Natural killer cell (primary cell): Measurements from ENCODE around the gene ASB14. TPM values are rescaled to one million over a fixed set of nuclear protein-coding genes. Genes with fewer than 3 reads are reported as not detected.
A peak's percentile ranks its signal among the peaks of the same experiment; 100 is the strongest.

Experiments used
- ATAC-seq, 3 donors: fragments of 150-1000 bp in 2 of 3; fragments of 200-7000 bp in 1 of 3; cut with Tn5 transposase; 1 replicate in 1 of 3; 2 replicates in 2 of 3; pipeline ENCODE4 v1.10.0; 2021; ENCODE audit warnings: mild to moderate bottlenecking in 2 of 3, moderate library complexity in 2 of 3
- DNase-seq, 2 donors: peaks; one replicate each; pipeline versions ENCODE4 v3.0.0 to v3.0.0-alpha.2; 2013 to 2021; ENCODE audit warnings: mixed read lengths in 1 of 2
- H3K27ac ChIP-seq: one replicate; pipeline ENCODE4 v1.5.1; 2013; ENCODE audit warnings: mild to moderate bottlenecking, low read length
- H3K27me3 ChIP-seq: one replicate; pipeline ENCODE4 v1.6.1; 2013; ENCODE audit warnings: low read length; ENCODE audit not compliant: control insufficient read depth, insufficient read depth
- H3K36me3 ChIP-seq: one replicate; pipeline ENCODE4 v1.6.1; 2013; ENCODE audit warnings: low read length; ENCODE audit not compliant: control insufficient read depth, insufficient read depth
- H3K4me1 ChIP-seq: one replicate; pipeline ENCODE4 v1.6.1; 2013; ENCODE audit warnings: low read length; ENCODE audit not compliant: control insufficient read depth, insufficient read depth
- H3K4me3 ChIP-seq: one replicate; pipeline ENCODE4 v1.5.1; 2013; ENCODE audit warnings: low read length
- H3K9me3 ChIP-seq: one replicate; pipeline ENCODE4 v1.6.1; 2013; ENCODE audit warnings: low read length; ENCODE audit not compliant: control insufficient read depth, insufficient read depth
- H3K27ac Mint-ChIP-seq, 2 donors: one replicate each; pipeline ENCODE4 v1.8.0; 2022; ENCODE audit warnings: mild to moderate bottlenecking in 2 of 2, mixed read lengths in 2 of 2, moderate library complexity in 1 of 2
- H3K27me3 Mint-ChIP-seq, 2 donors: one replicate each; pipeline ENCODE4 v1.8.0; 2022; ENCODE audit warnings: low read depth in 2 of 2, mixed read lengths in 2 of 2
- H3K36me3 Mint-ChIP-seq: one replicate; pipeline ENCODE4 v1.8.0; 2022; ENCODE audit warnings: mixed read lengths
- H3K4me1 Mint-ChIP-seq, 2 donors: one replicate each; pipeline ENCODE4 v1.8.0; 2022; ENCODE audit warnings: mixed read lengths in 2 of 2
- H3K4me3 Mint-ChIP-seq: one replicate; pipeline ENCODE4 v1.8.0; 2022; ENCODE audit warnings: mild to moderate bottlenecking, moderate library complexity, mixed read lengths
- H3K9me3 Mint-ChIP-seq, 2 donors: one replicate each; pipeline ENCODE4 v1.8.0; 2022; ENCODE audit warnings: mixed read lengths in 2 of 2
- WGBS: methylation state at CpG from one replicate; pipeline ENCODE4 v1.1.7; 2013; ENCODE audit warnings: missing lambda C conversion rate; ENCODE audit not compliant: insufficient coverage; 5-methylcytosine and 5-hydroxymethylcytosine counted together
- intact Hi-C: fragments of 100-400 bp; cut with micrococcal nuclease; formaldehyde crosslinking; loops from one replicate; pipeline ENCODE4 v1.14.2; 2022
- total RNA-seq, 4 donors: library from RNA; stranded (reverse); fragments of 120-200 nt in 1 of 4; gene quantifications; one replicate each; pipeline versions ENCODE4 v1.2.3 to v1.2.4, GENCODE V29; 2013 to 2022
- TF ChIP-seq, protein P1 (sequence below): fragments of 200-600 bp; IDR thresholded peaks from one replicate; pipeline ENCODE4 v1.8.0; 2022; ENCODE audit warnings: antibody characterized with exemption

Gene ASB14
- total RNA-seq, 3 donors from 2014 or later (not counting 1 experiment from before 2014, with no cell fraction given) = not detected

DNA sequence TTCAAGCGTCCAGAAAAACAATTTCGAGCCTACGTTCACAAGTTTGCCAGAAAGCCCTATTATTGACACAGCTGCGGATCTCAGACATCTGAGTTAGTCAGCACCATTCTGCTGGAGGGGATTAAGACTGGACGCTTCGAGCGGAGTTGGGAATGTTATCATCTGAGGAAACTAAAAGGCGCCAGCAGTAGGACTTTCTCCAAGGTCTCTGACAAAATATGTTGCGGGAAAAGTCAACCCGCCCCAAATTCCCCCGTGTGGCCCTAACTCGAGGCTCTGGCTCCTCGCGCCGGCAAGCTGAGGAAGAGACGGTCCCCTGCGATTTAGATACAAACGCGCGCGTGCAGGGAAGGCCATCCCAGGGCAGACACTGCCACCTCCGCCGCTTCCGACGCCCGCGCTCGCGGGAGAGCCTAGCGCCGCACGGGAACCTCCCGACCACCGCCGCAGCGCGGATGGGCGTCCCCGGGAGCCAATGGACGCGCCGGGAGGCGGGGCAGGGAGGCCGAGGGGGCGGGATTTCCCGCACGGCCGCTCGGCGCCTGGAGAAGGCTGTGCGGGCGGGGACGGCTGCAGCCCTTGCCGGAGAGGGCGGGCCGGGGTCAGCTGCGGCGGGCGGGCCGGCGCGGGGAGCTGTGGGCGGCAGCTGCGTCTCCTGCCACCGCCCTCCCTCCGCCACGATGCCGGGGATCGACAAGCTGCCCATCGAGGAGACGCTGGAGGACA, 65.1 kb downstream of the ASB14 start, which contains the start of gene APPL1:
Gene APPL1, plus strand, starts transcription at position 526 of the 726 bp plus-strand sequence. Its CDS starts 155 bp downstream, at position 681.
- Histone ChIP-seq H3K27me3 (no peaks in the 10 kb centered on the region), H3K36me3 (no peaks in the 10 kb centered on the region), H3K4me1 (peaks cover 12% of the 10 kb centered on the region), H3K4me3 (peak within 1 kb of the TSS; percentile 71), H3K27ac (peak within 1 kb of the TSS; percentile 49), H3K9me3 (no peaks in the 10 kb centered on the region)
- peak; percentile 86 to 93 for DNase-seq
- TF ChIP-seq, protein P1, sequence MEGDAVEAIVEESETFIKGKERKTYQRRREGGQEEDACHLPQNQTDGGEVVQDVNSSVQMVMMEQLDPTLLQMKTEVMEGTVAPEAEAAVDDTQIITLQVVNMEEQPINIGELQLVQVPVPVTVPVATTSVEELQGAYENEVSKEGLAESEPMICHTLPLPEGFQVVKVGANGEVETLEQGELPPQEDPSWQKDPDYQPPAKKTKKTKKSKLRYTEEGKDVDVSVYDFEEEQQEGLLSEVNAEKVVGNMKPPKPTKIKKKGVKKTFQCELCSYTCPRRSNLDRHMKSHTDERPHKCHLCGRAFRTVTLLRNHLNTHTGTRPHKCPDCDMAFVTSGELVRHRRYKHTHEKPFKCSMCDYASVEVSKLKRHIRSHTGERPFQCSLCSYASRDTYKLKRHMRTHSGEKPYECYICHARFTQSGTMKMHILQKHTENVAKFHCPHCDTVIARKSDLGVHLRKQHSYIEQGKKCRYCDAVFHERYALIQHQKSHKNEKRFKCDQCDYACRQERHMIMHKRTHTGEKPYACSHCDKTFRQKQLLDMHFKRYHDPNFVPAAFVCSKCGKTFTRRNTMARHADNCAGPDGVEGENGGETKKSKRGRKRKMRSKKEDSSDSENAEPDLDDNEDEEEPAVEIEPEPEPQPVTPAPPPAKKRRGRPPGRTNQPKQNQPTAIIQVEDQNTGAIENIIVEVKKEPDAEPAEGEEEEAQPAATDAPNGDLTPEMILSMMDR = no peak
- ATAC-seq = peak; percentile 86 to 94 (median 93)
- Mint-ChIP-seq H3K4me3 (peak within 1 kb of the TSS; percentile 92), H3K4me1 (peaks cover 21 to 25% of the 10 kb centered on the region in 2 donors), H3K36me3 (no peaks in the 10 kb centered on the region), H3K27me3 (no peaks in the 10 kb centered on the region), H3K27ac (peak within 1 kb of the TSS; percentile 75 to 85), H3K9me3 (no peaks in the 10 kb centered on the region)
- intact Hi-C loops = loop anchor here (5.0 kb wide), 2 partner anchors 425 to 530 kb away; partner anchors contain the start of gene ARHGEF3
- under 1% methylated on average over 71 of the region's 71 CpGs for WGBS

- Histone ChIP-seq H3K9me3 (no peaks in the 10 kb centered on the region), H3K4me3 (no peak overlapping the region), H3K4me1 (peaks cover 12% of the 10 kb centered on the region), H3K27ac (no peak overlapping the region), H3K27me3 (no peaks in the 10 kb centered on the region), H3K36me3 (no peaks in the 10 kb centered on the region)
- intact Hi-C loops = loop anchor here (5.0 kb wide), 2 partner anchors 424 to 529 kb away; partner anchors contain the start of gene ARHGEF3
- TF ChIP-seq, protein P1 = no peak
- Mint-ChIP-seq H3K4me3 (peak overlapping the region; percentile 40), H3K36me3 (no peaks in the 10 kb centered on the region), H3K27me3 (no peaks in the 10 kb centered on the region), H3K27ac (peak overlapping the region in 1 of 2 donors; percentile 79), H3K9me3 (no peaks in the 10 kb centered on the region), H3K4me1 (peaks cover 21 to 25% of the 10 kb centered on the region in 2 donors)
- ATAC-seq (no peak), DNase-seq (no peak)
- WGBS = no CpG with 5 or more reads among the region's 2 CpGs
These were observed 66.3 kb downstream of the ASB14 start for GRCh38 chr3:57226176-57226575.

DNA sequence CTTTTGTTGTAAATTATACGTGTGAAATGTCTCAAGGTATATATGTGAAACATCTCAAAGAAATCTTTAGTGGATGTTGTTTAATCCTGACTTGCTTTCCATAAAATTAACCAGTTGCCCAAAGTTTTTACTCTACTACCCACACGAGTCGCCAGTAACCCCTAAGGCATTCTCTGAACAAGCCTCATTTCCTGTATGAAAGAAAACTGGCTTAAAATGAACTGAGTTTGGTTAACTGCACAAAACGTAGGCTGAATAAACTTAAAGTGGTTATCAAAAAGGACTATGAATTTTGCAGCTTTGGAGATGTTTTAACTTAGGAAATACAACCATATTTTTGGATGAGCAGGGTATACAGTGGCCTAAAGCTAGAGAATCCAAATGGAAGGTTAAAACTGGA, 67.6 kb downstream of the ASB14 start:
- Histone ChIP-seq H3K36me3 (no peaks in the 10 kb centered on the region), H3K9me3 (no peaks in the 10 kb centered on the region), H3K4me1 (peaks cover 10% of the 10 kb centered on the region), H3K27ac (no peak overlapping the region), H3K4me3 (no peak overlapping the region), H3K27me3 (no peaks in the 10 kb centered on the region)
- no peak for ATAC-seq
- H3K4me1 Mint-ChIP-seq = peaks cover 20 to 21% of the 10 kb centered on the region in 2 donors
- no peak overlapping the region for H3K27ac Mint-ChIP-seq
- whole genome bisulfite sequencing = 22% methylated on average over 3 of the region's 4 CpGs
- TF ChIP-seq, protein P1 = no peak
- no peak overlapping the region for H3K4me3 Mint-ChIP-seq
- intact Hi-C loops = loop anchor here (5.0 kb wide), 2 partner anchors 423 to 528 kb away; partner anchors contain the start of gene ARHGEF3
- H3K27me3 Mint-ChIP-seq = no peaks in the 10 kb centered on the region
- H3K9me3 Mint-ChIP-seq = no peaks in the 10 kb centered on the region
- DNase-seq = no peak
- no peaks in the 10 kb centered on the region for H3K36me3 Mint-ChIP-seq
